ENCODE data around the gene SYTL5. TPM values are rescaled to one million over a fixed set of nuclear protein-coding genes. Genes with fewer than 3 reads are reported as not detected.

SYTL5 gene
- total RNA-seq, 4 donors from 2014 or later = not detected

DNA sequence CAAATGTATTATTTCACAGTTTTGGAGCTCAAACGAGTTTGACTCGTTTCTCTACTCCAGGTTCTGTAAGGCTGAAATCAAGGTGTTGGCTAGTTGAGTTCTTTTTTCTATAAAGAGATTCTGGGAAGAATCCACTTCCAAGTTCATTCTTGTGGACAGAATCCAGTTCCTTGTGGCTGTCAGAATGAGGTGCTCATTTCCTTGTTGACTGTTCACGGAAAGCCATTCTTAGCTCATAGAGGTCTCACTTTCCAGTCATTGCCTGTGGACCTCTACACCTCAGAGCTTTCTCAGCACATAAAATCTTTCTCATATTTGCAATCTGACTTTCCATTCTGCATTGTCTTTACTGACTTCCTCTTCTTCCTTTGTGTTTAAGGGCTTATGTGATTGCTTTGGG lies 62.9 kb downstream of the SYTL5 start:
- DNase-seq (ENCODE audit: extremely low spot score) = no peak
- intact Hi-C loops (cut with DNase I) = no loop called here
- Histone ChIP-seq H3K27ac (replicated peaks in 1 of 4) (no peak overlapping the region), H3K27me3 (no peaks in the 10 kb centered on the region), H3K4me1 (no peaks in the 10 kb centered on the region), H3K9me3 (no peaks in the 10 kb centered on the region), H3K4me3 (no peak overlapping the region), H3K36me3 (no peaks in the 10 kb centered on the region)
- WGBS = 82% methylated on average over 3 of the region's 3 CpGs
- TF ChIP-seq EP300 (IDR thresholded peaks at IDR 0.05) (no peak), POLR2A (IDR thresholded peaks at IDR 0.05; ENCODE audit: low read depth) (no peak), POLR2AphosphoS5 (IDR thresholded peaks at IDR 0.05) (no peak)
- TF ChIP-seq, protein P1, sequence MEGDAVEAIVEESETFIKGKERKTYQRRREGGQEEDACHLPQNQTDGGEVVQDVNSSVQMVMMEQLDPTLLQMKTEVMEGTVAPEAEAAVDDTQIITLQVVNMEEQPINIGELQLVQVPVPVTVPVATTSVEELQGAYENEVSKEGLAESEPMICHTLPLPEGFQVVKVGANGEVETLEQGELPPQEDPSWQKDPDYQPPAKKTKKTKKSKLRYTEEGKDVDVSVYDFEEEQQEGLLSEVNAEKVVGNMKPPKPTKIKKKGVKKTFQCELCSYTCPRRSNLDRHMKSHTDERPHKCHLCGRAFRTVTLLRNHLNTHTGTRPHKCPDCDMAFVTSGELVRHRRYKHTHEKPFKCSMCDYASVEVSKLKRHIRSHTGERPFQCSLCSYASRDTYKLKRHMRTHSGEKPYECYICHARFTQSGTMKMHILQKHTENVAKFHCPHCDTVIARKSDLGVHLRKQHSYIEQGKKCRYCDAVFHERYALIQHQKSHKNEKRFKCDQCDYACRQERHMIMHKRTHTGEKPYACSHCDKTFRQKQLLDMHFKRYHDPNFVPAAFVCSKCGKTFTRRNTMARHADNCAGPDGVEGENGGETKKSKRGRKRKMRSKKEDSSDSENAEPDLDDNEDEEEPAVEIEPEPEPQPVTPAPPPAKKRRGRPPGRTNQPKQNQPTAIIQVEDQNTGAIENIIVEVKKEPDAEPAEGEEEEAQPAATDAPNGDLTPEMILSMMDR (IDR thresholded peaks at IDR 0.05) = no peak

DNA sequence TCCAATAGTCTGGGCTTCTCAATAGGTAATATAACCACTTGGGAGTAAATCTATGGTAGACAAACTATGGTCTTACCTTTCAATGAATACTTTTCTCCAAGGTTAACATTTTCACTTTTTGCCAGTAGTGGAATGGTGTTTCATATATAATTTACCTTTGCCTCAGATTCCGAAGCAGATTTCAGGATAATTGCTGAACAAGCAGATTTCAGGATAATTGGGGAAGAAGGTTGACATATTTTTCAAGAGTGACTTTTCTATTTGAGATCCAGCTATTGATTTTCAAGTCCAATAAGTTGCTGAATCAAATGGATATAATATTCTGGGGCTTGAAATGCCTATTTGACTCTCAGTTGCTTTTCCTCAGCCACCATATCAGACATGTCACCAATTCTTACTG lies 63.6 kb downstream of the SYTL5 start:
- no peaks in the 10 kb centered on the region for H3K36me3 ChIP-seq
- no peaks in the 10 kb centered on the region for H3K4me1 ChIP-seq
- no peaks in the 10 kb centered on the region for H3K9me3 ChIP-seq
- H3K27me3 ChIP-seq = no peaks in the 10 kb centered on the region
- no peak for DNase-seq (ENCODE audit: extremely low spot score)
- 79% methylated on average over 1 of the region's 1 CpG for WGBS
- TF ChIP-seq POLR2A (IDR thresholded peaks at IDR 0.05; ENCODE audit: low read depth) (no peak), EP300 (IDR thresholded peaks at IDR 0.05) (no peak), POLR2AphosphoS5 (IDR thresholded peaks at IDR 0.05) (no peak)
- TF ChIP-seq, protein P1 (IDR thresholded peaks at IDR 0.05) = no peak
- no peak overlapping the region for H3K27ac ChIP-seq (replicated peaks in 1 of 4)
- intact Hi-C loops (cut with DNase I) = no loop called here
- no peak overlapping the region for H3K4me3 ChIP-seq

DNA sequence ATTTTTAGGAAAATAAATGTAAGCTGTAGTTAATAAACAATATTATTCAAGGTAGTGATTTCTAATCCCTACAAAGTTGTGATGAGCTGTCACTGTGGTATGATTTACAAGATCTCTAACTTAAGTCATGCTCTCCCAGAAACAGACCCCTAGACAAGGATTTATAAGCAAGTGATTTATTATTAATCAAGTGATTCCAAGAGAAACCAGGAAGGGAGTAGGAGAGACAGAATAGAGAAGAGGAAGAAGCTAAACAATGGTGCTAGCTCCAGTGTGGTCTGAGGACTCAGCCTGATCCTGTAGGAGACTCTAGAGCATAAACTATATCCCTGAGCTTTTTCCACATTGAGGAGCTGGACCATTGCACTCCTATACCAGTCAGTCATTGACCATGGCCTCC lies 73.1 kb downstream of the SYTL5 start:
- H3K9me3 ChIP-seq = no peaks in the 10 kb centered on the region
- no peaks in the 10 kb centered on the region for H3K36me3 ChIP-seq
- H3K4me3 ChIP-seq = no peak overlapping the region
- H3K4me1 ChIP-seq = no peaks in the 10 kb centered on the region
- no peak for DNase-seq (ENCODE audit: extremely low spot score)
- no peaks in the 10 kb centered on the region for H3K27me3 ChIP-seq
- no peak overlapping the region for H3K27ac ChIP-seq (replicated peaks in 1 of 4)
- no peak for TF ChIP-seq POLR2AphosphoS5 (IDR thresholded peaks at IDR 0.05)
- no peak for TF ChIP-seq POLR2A (IDR thresholded peaks at IDR 0.05; ENCODE audit: low read depth)
- TF ChIP-seq EP300 (IDR thresholded peaks at IDR 0.05) = no peak
- TF ChIP-seq, protein P1 (IDR thresholded peaks at IDR 0.05) = no peak
- intact Hi-C loops (cut with DNase I) = no loop called here

DNA sequence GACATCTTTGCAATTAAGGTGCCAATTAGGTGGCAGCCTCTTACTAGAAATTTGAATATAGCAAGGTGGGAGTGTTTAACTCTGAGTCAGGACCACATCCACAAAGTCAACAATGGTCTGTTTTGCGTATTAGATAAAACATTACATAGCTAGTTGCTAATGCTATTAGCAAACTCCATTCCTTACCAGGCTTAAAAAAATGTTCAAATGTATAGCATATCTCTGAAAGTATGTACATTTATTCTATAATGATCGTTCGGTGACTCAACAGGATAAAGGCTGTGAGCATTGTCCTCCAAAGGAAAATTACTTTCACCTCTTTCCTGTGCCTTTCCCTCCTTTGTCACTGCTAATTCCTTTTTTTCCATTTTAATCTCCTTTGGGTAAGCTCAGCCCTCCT lies 74.5 kb downstream of the SYTL5 start:
- WGBS = 79% methylated on average over 3 of the region's 3 CpGs
- no peaks in the 10 kb centered on the region for H3K27me3 ChIP-seq
- H3K27ac ChIP-seq (replicated peaks in 1 of 4) = no peak overlapping the region
- TF ChIP-seq POLR2A (IDR thresholded peaks at IDR 0.05; ENCODE audit: low read depth) (no peak), POLR2AphosphoS5 (IDR thresholded peaks at IDR 0.05) (no peak), EP300 (IDR thresholded peaks at IDR 0.05) (no peak)
- TF ChIP-seq, protein P1 (IDR thresholded peaks at IDR 0.05) = no peak
- H3K4me3 ChIP-seq = no peak overlapping the region
- no peak for DNase-seq (ENCODE audit: extremely low spot score)
- no peaks in the 10 kb centered on the region for H3K9me3 ChIP-seq
- no peaks in the 10 kb centered on the region for H3K4me1 ChIP-seq
- intact Hi-C loops (cut with DNase I) = no loop called here
- no peaks in the 10 kb centered on the region for H3K36me3 ChIP-seq

DNA sequence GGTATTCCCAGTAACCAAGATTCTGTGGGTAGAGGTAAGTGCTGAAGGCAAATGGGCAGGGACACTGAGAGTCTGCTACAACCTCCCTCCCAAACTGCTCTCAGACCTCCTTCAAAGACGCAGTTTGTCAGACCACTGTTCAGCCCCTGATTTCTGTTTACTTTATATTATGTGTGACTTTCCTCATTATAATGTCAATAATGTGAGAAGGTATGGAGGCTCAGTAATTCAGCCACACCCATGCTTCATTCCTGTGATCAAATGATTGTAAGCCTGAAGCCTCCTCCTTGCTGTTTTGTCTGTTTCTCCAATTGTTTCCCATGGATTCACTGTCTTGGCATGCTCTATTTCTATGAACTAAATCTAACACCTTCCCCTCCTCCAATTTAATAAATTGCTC lies 75.6 kb downstream of the SYTL5 start:
- H3K4me3 ChIP-seq = no peak overlapping the region
- H3K27ac ChIP-seq (replicated peaks in 1 of 4) = no peak overlapping the region
- H3K36me3 ChIP-seq = no peaks in the 10 kb centered on the region
- no peak for DNase-seq (ENCODE audit: extremely low spot score)
- intact Hi-C loops (cut with DNase I) = no loop called here
- H3K4me1 ChIP-seq = no peaks in the 10 kb centered on the region
- 85% methylated on average over 1 of the region's 1 CpG for WGBS
- TF ChIP-seq EP300 (IDR thresholded peaks at IDR 0.05) (no peak), POLR2AphosphoS5 (IDR thresholded peaks at IDR 0.05) (no peak), POLR2A (IDR thresholded peaks at IDR 0.05; ENCODE audit: low read depth) (no peak)
- TF ChIP-seq, protein P1 (IDR thresholded peaks at IDR 0.05) = no peak
- no peaks in the 10 kb centered on the region for H3K27me3 ChIP-seq
- no peaks in the 10 kb centered on the region for H3K9me3 ChIP-seq

Data from esophagus muscularis mucosa (tissue), 4 donors.